GM19455 (cell line): ENCODE data around the gene CAAP1.
"Not testable (repeated sequence)": the region's sequence is repeated elsewhere in the genome, so short reads cannot be mapped to it uniquely, and the experiment has no call there.

ENCODE experiments used
- ATAC-seq: cut with Tn5 transposase; IDR thresholded peaks from one replicate; pipeline ENCODE4 v1.9.1; 2021; ENCODE audit not compliant: unreplicated experiment

The CAAP1 gene

DNA sequence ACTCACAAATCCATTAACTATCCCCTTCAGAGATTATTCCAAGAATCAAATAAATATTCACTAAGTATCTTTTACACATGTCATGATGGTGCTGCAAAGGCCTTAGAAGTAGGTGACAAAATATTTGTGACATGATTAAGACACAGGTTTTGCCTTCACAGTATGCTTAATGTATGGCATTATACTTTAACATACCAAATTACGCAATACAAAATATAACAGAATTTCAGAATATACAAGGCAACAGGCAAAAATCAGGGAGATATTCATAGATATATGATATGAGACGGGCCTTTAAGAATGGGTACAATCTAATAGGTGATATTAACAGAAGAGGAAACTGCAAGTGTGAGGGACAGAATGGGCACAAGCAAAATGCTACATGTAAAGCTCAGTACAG lies 41.6 kb downstream of the CAAP1 start:
- no peak for ATAC-seq

DNA sequence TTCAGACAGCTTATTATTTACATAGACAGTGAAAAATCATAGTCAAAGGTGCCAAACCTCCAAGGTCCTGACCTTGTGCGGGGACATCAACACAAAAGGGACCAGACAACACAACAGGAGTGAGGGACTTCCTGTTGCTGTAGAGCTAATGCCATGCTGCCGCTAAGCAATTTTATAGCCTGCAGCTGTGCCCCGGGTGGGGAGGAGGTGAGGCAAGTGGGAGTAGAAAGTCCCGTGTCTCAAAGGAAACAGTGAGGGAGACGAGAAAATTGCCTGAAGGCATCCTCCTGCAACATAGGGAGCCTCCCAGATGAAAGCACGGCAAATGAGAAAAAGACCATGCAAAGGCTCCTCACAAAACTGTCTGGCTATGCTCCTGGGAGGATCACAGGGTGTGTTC lies 58.8 kb downstream of the CAAP1 start:
- no peak for ATAC-seq

DNA sequence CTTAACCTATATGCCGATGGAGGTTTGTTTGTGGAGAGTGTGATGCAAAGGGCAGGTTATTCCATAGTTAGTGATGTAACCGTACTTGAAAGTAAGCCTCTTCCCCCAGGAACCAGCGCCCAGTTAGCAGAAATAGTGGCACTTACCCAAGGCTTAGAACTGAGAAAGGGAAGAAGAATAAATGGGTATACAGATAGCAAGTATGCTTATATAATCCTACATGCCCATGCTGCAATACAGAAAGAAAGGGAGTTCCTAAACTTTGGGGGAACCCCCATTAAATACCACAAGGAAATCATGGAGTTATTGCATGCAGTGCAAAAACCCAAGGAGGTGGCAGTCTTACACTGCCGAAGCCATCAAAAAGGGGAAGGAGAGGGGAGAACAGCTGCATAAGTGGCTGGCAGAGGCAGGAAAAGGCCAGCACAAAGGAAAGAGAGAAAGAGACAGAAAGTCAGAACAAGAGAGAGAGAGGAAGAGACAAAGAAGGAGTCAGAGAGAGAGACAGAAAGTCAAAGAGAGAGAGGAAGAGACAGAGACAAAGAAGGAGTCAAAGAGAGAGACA lies 64.1 kb downstream of the CAAP1 start:
- ATAC-seq: not testable (repeated sequence)

DNA sequence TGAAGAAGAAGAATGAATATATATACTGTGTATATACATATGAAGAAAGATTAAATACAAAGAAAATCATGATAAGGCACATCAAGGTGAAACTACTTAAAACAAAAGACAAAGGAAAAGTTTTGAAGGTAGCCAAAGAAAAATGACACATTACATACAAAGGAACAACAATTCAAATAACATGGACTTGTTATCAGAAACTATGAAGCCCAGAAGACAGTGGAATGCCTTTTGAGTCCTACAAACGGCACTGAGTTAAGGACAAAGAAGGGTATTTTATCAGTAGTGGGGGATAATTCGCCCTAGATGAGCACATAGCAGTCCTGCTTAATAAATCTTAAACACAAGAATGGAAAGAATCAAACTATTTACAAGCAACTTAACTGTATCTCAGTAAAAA lies 77.8 kb downstream of the CAAP1 start:
- no peak for ATAC-seq

DNA sequence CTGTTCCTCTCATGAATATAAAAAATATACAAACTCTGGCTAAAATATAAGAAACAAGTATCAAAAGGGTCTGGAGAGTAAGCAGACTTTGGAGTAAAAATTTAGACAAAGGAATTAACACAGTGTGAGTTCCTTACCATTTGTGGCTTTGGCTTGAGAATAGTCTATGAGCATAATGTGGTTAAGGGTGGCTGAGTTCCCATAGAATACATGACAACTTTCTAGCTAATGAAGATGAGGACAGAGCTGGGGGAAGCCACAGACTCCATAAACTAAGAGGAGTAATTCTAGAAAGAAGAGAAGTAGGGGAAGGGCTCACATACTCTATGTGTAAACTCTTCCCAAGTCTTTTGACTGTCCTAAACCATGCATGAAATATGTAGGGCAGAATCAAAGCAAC lies 79.4 kb downstream of the CAAP1 start:
- no peak for ATAC-seq

DNA sequence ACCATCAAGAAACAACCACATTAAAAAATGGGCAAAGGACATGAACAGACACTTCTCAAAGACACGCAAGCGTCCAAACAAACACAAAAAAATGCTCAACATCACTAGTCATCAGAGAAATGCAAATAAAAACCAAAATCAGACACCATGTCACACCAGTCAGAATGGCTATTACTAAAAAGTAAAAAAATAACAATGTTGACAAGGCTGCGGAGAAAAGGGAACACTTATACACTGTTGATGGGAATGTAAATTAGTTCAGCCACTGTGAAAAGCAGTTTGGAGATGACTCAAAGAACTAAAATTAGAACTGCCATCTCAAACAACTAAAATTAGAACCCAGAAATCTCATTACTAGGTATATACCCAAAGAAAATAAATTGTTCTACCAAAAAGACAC lies 80.4 kb downstream of the CAAP1 start:
- no peak for ATAC-seq

DNA sequence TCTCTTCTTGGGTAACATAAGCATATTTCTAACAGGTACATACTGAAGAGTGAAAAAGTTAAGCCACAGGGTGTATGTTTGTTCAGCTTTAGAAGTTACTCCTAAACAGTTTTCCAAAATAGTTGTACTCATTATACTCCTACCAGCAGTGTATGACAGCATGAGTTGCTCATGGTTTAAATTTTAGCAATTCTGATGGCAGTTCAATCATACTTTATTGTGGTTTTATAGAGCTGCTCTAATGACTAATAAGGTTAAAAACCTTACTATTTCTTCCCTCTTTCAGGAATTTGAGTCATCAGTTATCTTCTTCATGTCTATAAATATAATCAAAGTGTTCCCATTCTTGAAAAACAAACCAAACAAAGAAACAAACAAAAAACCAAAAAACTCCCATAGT lies 81.5 kb downstream of the CAAP1 start:
- no peak for ATAC-seq

DNA sequence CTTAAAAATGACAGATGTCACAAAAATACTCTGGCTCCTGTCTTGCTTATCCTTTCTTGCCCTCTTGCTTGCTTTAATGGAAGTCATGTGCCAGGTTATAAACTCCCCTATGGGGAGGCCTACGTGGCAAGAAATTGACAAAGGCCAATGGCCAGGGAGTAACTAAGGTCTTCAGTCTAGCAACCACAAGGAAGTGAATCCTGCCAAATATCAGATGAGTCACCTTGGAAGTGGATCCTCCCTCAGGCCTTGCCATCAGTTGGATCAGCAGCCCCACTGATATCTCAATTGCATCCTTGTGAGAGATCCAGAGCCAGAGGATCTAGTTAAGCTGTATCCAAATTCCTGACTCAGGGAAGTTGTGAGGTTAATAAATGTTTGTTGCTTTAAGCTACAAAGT lies 82.8 kb downstream of the CAAP1 start:
- ATAC-seq: no peak

DNA sequence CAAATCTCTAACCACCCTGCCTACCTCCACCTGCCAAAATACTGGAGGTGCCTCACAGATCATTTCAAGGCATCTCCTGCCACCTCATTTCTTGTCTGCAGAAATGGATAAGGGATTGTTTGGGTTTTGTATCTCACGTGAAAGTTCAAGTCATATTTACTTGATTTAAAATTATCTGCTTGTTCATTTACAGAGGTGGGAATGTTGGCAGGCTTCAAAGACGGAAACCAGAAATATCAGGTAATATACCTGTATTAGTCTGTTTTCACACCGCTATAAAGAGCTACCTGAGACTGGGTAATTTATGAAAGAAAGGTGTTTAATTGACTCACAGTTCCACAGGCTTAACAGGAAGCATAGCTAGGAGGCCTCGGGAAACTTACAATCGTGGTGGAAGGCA lies 85.4 kb downstream of the CAAP1 start:
- no peak for ATAC-seq

DNA sequence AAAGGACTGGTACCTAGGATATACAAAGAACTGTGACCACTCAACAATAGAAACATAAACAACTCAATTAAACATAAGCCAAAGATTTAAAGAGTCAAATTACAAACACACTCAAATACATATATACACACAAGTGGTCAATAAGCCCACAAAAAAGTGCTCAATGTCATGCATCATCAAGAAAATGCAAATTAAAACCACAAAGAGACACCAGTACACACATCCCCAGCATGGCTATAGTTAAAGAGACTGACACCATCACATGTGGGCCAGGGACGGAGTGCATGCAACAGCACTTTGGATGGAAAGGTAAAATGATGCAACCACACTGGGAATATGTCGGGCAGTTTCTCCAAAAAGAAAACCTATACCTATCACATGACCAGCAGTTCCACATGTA lies 89.7 kb downstream of the CAAP1 start:
- no peak for ATAC-seq

DNA sequence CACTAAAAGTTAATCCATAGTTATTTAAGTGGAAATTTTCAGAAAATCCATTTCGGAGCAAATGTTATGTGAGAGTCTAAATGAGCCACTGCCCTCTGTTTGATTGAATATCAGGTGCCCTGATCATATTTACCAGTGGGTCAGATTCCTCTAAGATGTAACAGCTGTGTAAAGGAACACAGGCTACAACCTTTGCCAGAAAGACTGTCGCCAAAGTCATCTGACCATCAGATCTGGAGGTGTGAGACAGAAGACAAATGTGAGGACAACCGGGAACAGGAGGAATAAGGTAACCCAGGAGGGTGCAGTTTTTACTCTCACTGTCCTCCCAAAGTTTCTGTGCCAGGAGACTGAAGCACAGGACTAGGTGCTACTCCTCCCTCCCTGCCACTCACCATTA lies 90.8 kb downstream of the CAAP1 start:
- ATAC-seq: no peak

DNA sequence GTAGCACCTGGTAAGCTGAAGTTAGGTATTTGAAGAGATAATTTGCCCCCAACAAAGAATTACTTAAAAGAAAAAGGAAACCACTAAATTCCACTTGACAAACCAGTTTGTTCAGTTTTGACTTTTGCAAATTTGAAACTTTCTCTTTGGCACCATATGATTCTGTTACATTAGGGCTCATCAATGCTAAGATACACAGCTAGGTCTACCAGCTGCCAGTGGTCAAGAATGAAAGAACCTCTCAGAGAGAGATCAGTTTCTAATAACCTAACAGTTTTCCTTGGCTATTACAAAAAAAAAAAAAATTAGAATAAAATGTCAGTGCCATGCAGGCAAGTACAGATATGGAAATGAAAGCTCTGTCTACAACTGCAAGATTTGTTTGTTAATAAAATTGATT lies 92.3 kb downstream of the CAAP1 start:
- ATAC-seq: no peak

DNA sequence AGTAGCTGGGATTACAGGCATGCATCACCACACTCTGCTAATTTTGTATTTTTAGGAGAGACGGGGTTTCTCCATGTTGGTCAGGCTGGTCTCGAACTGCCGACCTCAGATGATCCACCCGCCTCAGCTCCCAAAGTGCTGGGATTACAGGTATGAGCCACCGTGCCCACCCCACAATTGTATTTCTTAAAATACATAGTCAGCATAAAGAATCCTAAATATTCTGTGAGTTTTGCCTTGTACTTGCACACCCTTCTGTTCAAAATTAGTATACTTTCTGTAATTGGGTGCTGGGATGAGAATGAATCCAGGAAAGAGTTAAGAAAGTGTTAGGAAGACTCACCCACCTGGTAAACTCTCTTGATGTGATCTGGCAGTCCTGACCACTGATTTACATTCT lies 101.3 kb downstream of the CAAP1 start:
- no peak for ATAC-seq
